Heart right ventricle (tissue), 16 donors: ENCODE data around the gene ADAMTS2. TPM values are rescaled to one million over a fixed set of nuclear protein-coding genes. Genes with fewer than 3 reads are reported as not detected.

Experiments used
- ATAC-seq, 8 donors: fragments of 200-7000 bp; cut with Tn5 transposase; one replicate each; pipeline ENCODE4 v1.9.1; 2020; ENCODE audit warnings: mild to moderate bottlenecking in 8 of 8, moderate library complexity in 8 of 8, moderate number of reproducible peaks in 1 of 8
- DNase-seq, 2 donors: peaks; one replicate each; pipeline ENCODE4 v3.0.0-alpha.2; 2020
- H3K27ac ChIP-seq, 10 donors: fragments of 200-600 bp; sonication (generic) in 2 of 10; one replicate each; pipeline versions ENCODE4 v1.5.0 to v1.8.0; 2020 to 2022; ENCODE audit warnings: mild to moderate bottlenecking in 3 of 10
- H3K27me3 ChIP-seq, 7 donors: fragments of 200-600 bp; one replicate each; pipeline ENCODE4 v1.8.0; 2021 to 2022; ENCODE audit warnings: mild to moderate bottlenecking in 2 of 7
- H3K36me3 ChIP-seq, 9 donors: fragments of 200-600 bp; sonication (generic) in 1 of 9; one replicate each; pipeline versions ENCODE4 v1.5.0 to v1.8.0; 2020 to 2022; ENCODE audit warnings: mild to moderate bottlenecking in 2 of 9
- H3K4me1 ChIP-seq, 9 donors: fragments of 200-600 bp; sonication (generic) in 1 of 9; one replicate each; pipeline versions ENCODE4 v1.5.0 to v1.8.0; 2020 to 2022; ENCODE audit warnings: mild to moderate bottlenecking in 4 of 9
- H3K4me3 ChIP-seq, 10 donors: fragments of 200-600 bp; sonication (generic) in 2 of 10; one replicate each; pipeline versions ENCODE4 v1.5.0 to v1.8.0; 2020 to 2022; ENCODE audit warnings: mild to moderate bottlenecking in 7 of 10, moderate library complexity in 2 of 10
- H3K9me3 ChIP-seq, 11 donors: fragments of 200-600 bp in 10 of 11; sonication (generic) in 2 of 11; one replicate each; pipeline versions ENCODE4 v1.5.0 to v1.8.0; 2013 to 2022; ENCODE audit warnings: mild to moderate bottlenecking in 2 of 11, control low read depth in 1 of 11, moderate library complexity in 1 of 11
- CTCF ChIP-seq, 9 donors: fragments of 200-600 bp; sonication (generic) in 2 of 9; IDR thresholded peaks; one replicate each; pipeline versions ENCODE4 v1.5.0 to v1.8.0; 2021 to 2022; ENCODE audit warnings: antibody characterized with exemption in 9 of 9, mild to moderate bottlenecking in 5 of 9, moderate library complexity in 1 of 9
- WGBS, 2 donors: extraction: QIAGEN DNeasy Blood & Tissue Kit; methylation state at CpG; one replicate each; pipeline ENCODE4 v1.1.7; 2013; ENCODE audit warnings: inconsistent platforms in 1 of 2; 5-methylcytosine and 5-hydroxymethylcytosine counted together
- intact Hi-C, 10 donors: fragments of 100-400 bp; cut with DNase I; formaldehyde crosslinking; loops; one replicate each; pipeline versions ENCODE4 v1.11.1 to v1.14.2; 2022
- polyA plus RNA-seq, 2 donors: library from polyadenylated mRNA; stranded (reverse); fragments of 200-250 nt; gene quantifications; one replicate each; pipeline ENCODE4 v1.2.3, GENCODE V29; 2013
- total RNA-seq, 10 donors: library from RNA; stranded (reverse); fragmentation: NEBNext Ultra II Directional in 3 of 10; extraction: Animal tissue kit (Norgen Biotek cat#: 25700) in 3 of 10; gene quantifications; one replicate each; pipeline versions ENCODE4 v1.2.1 to v1.2.4, GENCODE V29; 2021 to 2023
- donor health status: Arrhythmogenic right ventricular cardiomyopathy.
- donor health status: ischemic (EF 13 %, LVEDD 7.1; RV severe dilation, severe dysfunction).
- donor health status: healthy with polysubstance abuse.
- donor health status: DM: no; HTN: yes; CAD: no.
- donor health status: DM: no; HTN: no; CAD: no.
- donor health status: ischemic (EF 25% LVEDD 6.9; RV normal size, moderate dysfunction).
- donor health status: ischemic (EF 25% LVEDD 5.7; RV mildly dilated, moderate dysfunction).
- donor health status: healthy.
- donor health status: DM: yes; HTN: yes; CAD: no.
- donor health status: Ischemic cardiomyopathy.
- donor health status: ischemic (EF 35%, LVEDD 5.7; RV mildly dilated, moderate dysfunction).
- donor health status: nonischemic (EF 11% LVEDD 7.7; RV severe dilation, severe dysfunction).
- donor health status: DM: yes; HTN: yes; CAD: no.
- donor health status: PGD.
- donor health status: ischemic (EF 29% LVEDD 5.4; RV normal size, mild dysfunction).
- donor health status: nonischemic (EF 23%, LVEDD 6.1; RV moderate dilation, normal function).

ADAMTS2 gene
- total and polyA plus RNA-seq, 12 donors, result 1.7 to 13.5 (median 3.9) TPM

GRCh38 chr5:179268966-179269693 lies 76.1 kb downstream of the ADAMTS2 start:
- peak overlapping the region in 2 of 10 donors; percentile 35 to 54 for H3K27ac ChIP-seq
- no peak overlapping the region for H3K4me3 ChIP-seq
- peaks cover 5 to 82% (median 35%) of the 10 kb centered on the region in 9 donors for H3K4me1 ChIP-seq
- peaks cover 0 to 6% (median 0%) of the 10 kb centered on the region in 7 donors for H3K27me3 ChIP-seq
- TF ChIP-seq CTCF (IDR thresholded peaks at IDR 0.05), result no peak
- peaks cover 0 to 7% (median 0%) of the 10 kb centered on the region in 9 donors for H3K36me3 ChIP-seq
- DNase-seq (no peak), ATAC-seq (no peak)
- WGBS, 2 donors, result 81 to 87% methylated on average over 12 of the region's 12 CpGs
- no peaks in the 10 kb centered on the region for H3K9me3 ChIP-seq
- intact Hi-C loops, result no loop called here

- H3K9me3 ChIP-seq, result no peaks in the 10 kb centered on the region
- no peak for ATAC-seq
- peaks cover 5 to 78% (median 34%) of the 10 kb centered on the region in 9 donors for H3K4me1 ChIP-seq
- no peak for TF ChIP-seq CTCF (IDR thresholded peaks at IDR 0.05)
- H3K27me3 ChIP-seq, result peaks cover 0 to 7% (median 0%) of the 10 kb centered on the region in 7 donors
- H3K4me3 ChIP-seq, result no peak overlapping the region
- 82 to 90% methylated on average over 16 of the region's 16 CpGs for WGBS, 2 donors
- peaks cover 0 to 7% (median 0%) of the 10 kb centered on the region in 9 donors for H3K36me3 ChIP-seq
- DNase-seq, result no peak
- intact Hi-C loops, result no loop called here
- H3K27ac ChIP-seq, result peak overlapping the region in 1 of 10 donors; percentile 28
Observed at GRCh38 chr5:179268399-179268952, 76.8 kb downstream of the ADAMTS2 start.

- H3K36me3 ChIP-seq, result peaks cover 0 to 5% (median 0%) of the 10 kb centered on the region in 9 donors
- H3K4me3 ChIP-seq, result no peak overlapping the region
- no peaks in the 10 kb centered on the region for H3K9me3 ChIP-seq
- peaks cover 5 to 70% (median 34%) of the 10 kb centered on the region in 9 donors for H3K4me1 ChIP-seq
- H3K27me3 ChIP-seq, result peaks cover 0 to 7% (median 0%) of the 10 kb centered on the region in 7 donors
- H3K27ac ChIP-seq, result peak overlapping the region in 5 of 10 donors; percentile 4 to 28 (median 8)
- no peak for DNase-seq
- 66 to 75% methylated on average over 10 of the region's 10 CpGs for WGBS, 2 donors
- no peak for TF ChIP-seq CTCF (IDR thresholded peaks at IDR 0.05)
- intact Hi-C loops, result no loop called here
- ATAC-seq, result no peak
Observed at GRCh38 chr5:179267671-179268083, 77.6 kb downstream of the ADAMTS2 start.

- H3K27ac ChIP-seq, result peak overlapping the region in 4 of 10 donors; percentile 5 to 28 (median 10)
- peak in 1 of 9 donors; percentile 5 for TF ChIP-seq CTCF (IDR thresholded peaks at IDR 0.05)
Observed at GRCh38 chr5:179267071-179267670, 78.1 kb downstream of the ADAMTS2 start.

More at GRCh38 chr5:179267071-179267670, 78.1 kb downstream of the ADAMTS2 start:
- Histone ChIP-seq H3K9me3 (no peaks in the 10 kb centered on the region), H3K36me3 (peaks cover 0 to under 1% (median 0%) of the 10 kb centered on the region in 9 donors), H3K4me1 (peaks cover 5 to 65% (median 32%) of the 10 kb centered on the region in 9 donors), H3K27me3 (peaks cover 0 to 7% (median 0%) of the 10 kb centered on the region in 7 donors), H3K4me3 (no peak overlapping the region)
- peak in 1 of 8 donors; percentile 11 for ATAC-seq
- 71 to 73% methylated on average over 17 of the region's 17 CpGs for WGBS, 2 donors
- intact Hi-C loops, result no loop called here
- DNase-seq, result no peak
